Ovary (tissue), 3 donors: ENCODE data around the gene ROR2.

Source experiments
- CTCF ChIP-seq, 3 donors: fragments of 450-650 bp in 2 of 3; fragments of 200-600 bp in 1 of 3; IDR thresholded peaks; one replicate each; pipeline versions ENCODE4 v1.5.1 to v1.8.0; 2016 to 2022; ENCODE audit warnings: antibody characterized with exemption in 3 of 3, mild to moderate bottlenecking in 1 of 3
- POLR2A ChIP-seq: fragments of 450-650 bp; IDR thresholded peaks from one replicate; pipeline ENCODE4 v1.6.1; 2017; ENCODE audit warnings: antibody characterized with exemption, mild to moderate bottlenecking, moderate library complexity
- donor health status: DM: no; HTN: no; CAD: no.

DNA sequence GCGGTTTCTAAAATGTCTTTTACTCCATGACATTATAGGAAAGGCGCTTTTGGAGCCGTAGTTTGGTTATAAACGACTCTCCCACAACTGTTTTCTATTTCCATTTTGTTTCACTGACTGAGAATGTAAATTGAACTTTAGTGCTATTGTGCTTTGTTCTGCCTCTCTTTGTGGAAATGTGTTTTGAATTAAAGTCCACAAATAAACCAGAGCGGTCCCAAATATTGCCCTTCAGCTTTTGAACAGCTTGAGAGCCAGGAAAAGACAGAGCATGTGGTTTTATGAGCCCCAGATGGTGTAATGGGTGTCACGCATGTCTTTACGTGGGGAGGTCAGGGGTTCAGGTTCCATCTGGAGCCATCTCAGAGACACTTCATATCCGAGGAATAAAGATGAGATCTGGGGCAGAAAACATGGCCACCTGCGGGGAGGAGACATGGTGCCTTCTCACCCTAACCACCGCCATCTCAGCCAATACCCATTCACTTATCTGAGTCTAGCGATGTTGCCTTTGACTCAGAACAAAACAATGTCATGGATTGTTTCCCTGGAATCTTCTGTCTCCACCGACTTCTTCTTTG, 42.5 kb upstream of the ROR2 start:
- TF ChIP-seq CTCF (IDR thresholded peaks at IDR 0.05) (no peak), POLR2A (no peak)
